ENCODE results near the gene ALDH8A1. TPM values are rescaled to one million over a fixed set of nuclear protein-coding genes. Genes with fewer than 3 reads are reported as not detected.

Gene ALDH8A1
- total and polyA plus RNA-seq, 7 donors = 0.58 to 3.8 (median 1.2) TPM; not detected in 2

GRCh38 chr6:134882426-134883038 lies 67.4 kb downstream of the ALDH8A1 start:
- H3K27me3 ChIP-seq = peaks cover 0 to 12% (median 0%) of the 10 kb centered on the region in 3 donors
- DNase-seq = peak; percentile 78
- H3K36me3 ChIP-seq = no peaks in the 10 kb centered on the region
- H3K4me3 ChIP-seq = no peak overlapping the region
- TF ChIP-seq POLR2AphosphoS5 (IDR thresholded peaks at IDR 0.05) (peak in 1 of 4 donors; percentile 19), CTCF (IDR thresholded peaks at IDR 0.05) (peak; percentile 46 to 90 (median 87)), EP300 (IDR thresholded peaks at IDR 0.05) (no peak), POLR2A (IDR thresholded peaks at IDR 0.05) (no peak)
- H3K27ac ChIP-seq = no peak overlapping the region
- H3K4me1 ChIP-seq = no peaks in the 10 kb centered on the region
- intact Hi-C loops (cut with DNase I) = loop anchor here (1.0 to 5.0 kb wide), 3 partner anchors 708 to 960 kb away; no protein-coding TSS in a partner anchor
- 44 to 58% methylated on average over 10 of the region's 10 CpGs for WGBS, 2 donors
- no peaks in the 10 kb centered on the region for H3K9me3 ChIP-seq

GRCh38 chr6:134880487-134881190 lies 69.3 kb downstream of the ALDH8A1 start:
- peak overlapping the region in 2 of 4 donors; percentile 7 to 34 for H3K27ac ChIP-seq
- 46 to 65% methylated on average over 5 of the region's 5 CpGs for WGBS, 2 donors
- TF ChIP-seq POLR2AphosphoS5 (IDR thresholded peaks at IDR 0.05) (no peak), POLR2A (IDR thresholded peaks at IDR 0.05) (no peak), CTCF (IDR thresholded peaks at IDR 0.05) (no peak), EP300 (IDR thresholded peaks at IDR 0.05) (no peak)
- no peaks in the 10 kb centered on the region for H3K4me1 ChIP-seq
- intact Hi-C loops (cut with DNase I) = loop anchor here (5.0 kb wide), 2 partner anchors 723 to 958 kb away; no protein-coding TSS in a partner anchor
- peaks cover 0 to 12% (median 0%) of the 10 kb centered on the region in 3 donors for H3K27me3 ChIP-seq
- no peak for DNase-seq
- no peaks in the 10 kb centered on the region for H3K36me3 ChIP-seq
- H3K9me3 ChIP-seq = no peaks in the 10 kb centered on the region
- no peak overlapping the region for H3K4me3 ChIP-seq

- Histone ChIP-seq H3K9me3 (no peaks in the 10 kb centered on the region), H3K4me3 (no peak overlapping the region), H3K4me1 (no peaks in the 10 kb centered on the region), H3K27ac (no peak overlapping the region), H3K36me3 (no peaks in the 10 kb centered on the region), H3K27me3 (peaks cover 0 to 6% (median 0%) of the 10 kb centered on the region in 3 donors)
- WGBS, 2 donors = 77 to 96% methylated on average over 3 of the region's 3 CpGs
- DNase-seq = no peak
- intact Hi-C loops (cut with DNase I) = no loop called here
- TF ChIP-seq POLR2AphosphoS5 (IDR thresholded peaks at IDR 0.05) = no peak
- no peak for TF ChIP-seq POLR2A (IDR thresholded peaks at IDR 0.05)
- no peak for TF ChIP-seq CTCF (IDR thresholded peaks at IDR 0.05)
- no peak for TF ChIP-seq EP300 (IDR thresholded peaks at IDR 0.05)
Measured at GRCh38 chr6:134878136-134878535, 71.8 kb downstream of the ALDH8A1 start.

- 91 to 96% methylated on average over 4 of the region's 4 CpGs for WGBS, 2 donors
- H3K4me3 ChIP-seq = no peak overlapping the region
- no peak overlapping the region for H3K27ac ChIP-seq
- intact Hi-C loops (cut with DNase I) = no loop called here
- H3K27me3 ChIP-seq = no peaks in the 10 kb centered on the region
- TF ChIP-seq CTCF (IDR thresholded peaks at IDR 0.05) (no peak), POLR2A (IDR thresholded peaks at IDR 0.05) (no peak), EP300 (IDR thresholded peaks at IDR 0.05) (no peak), POLR2AphosphoS5 (IDR thresholded peaks at IDR 0.05) (no peak)
- no peaks in the 10 kb centered on the region for H3K36me3 ChIP-seq
- no peaks in the 10 kb centered on the region for H3K9me3 ChIP-seq
- DNase-seq = no peak
- H3K4me1 ChIP-seq = no peaks in the 10 kb centered on the region
Measured at GRCh38 chr6:134875367-134875766, 74.5 kb downstream of the ALDH8A1 start.
